Hepatocyte (in vitro differentiated cells): ENCODE measurements around the gene PRSS27.

ENCODE experiments used
- EZH2 ChIP-seq: fragments of 200-600 bp; sonication (generic); IDR thresholded peaks from 2 replicates; pipeline ENCODE4 v1.6.1; 2016; ENCODE audit warnings: antibody characterized with exemption, mild to moderate bottlenecking, borderline replicate concordance
- TF ChIP-seq, protein P1 (sequence below): fragments of 200-600 bp; sonication (generic); IDR thresholded peaks from 2 replicates; pipeline ENCODE4 v1.5.1; 2016; ENCODE audit warnings: antibody characterized with exemption, mild to moderate bottlenecking; ENCODE audit not compliant: poor library complexity

DNA sequence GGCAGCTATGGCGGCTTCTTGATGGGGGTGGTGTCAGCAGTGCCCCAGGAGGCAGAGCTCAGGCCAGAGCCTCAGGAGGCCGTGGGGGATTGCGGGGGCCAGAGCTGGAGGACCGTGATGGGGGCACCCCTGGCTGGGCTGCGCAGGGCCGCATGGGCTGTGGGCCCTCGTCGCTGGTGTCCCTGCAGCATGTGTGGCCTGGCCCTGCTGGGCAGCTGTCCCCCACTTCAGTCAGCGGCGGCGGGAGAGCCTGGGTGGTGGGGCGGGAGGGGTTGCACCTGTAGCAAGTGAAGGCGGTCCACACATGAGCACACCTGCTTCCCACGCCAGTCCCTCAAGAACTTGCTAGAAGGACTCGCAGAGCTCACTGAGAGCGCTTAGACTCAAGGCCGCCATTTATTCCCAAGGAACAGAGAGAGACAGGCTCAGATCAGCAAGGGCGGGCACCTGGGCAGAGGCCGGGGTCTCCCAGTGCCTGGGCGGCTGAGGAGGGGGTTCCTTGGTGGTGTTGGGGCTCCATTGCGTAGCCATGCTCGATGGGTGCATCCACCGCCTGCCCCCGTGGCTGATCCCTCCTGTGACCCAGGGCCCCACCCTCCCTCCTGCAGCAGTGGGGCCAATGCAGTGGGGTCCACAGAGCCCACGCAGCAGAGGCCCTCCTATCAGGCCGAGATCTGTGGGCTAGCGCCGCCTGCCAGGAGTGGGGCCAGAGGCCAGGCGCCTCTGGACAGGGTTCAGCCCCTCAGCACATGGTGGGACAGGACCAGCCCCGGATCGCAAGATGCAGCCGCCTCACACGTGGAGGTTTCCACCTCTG lies 15.7 kb downstream of the PRSS27 start:
- TF ChIP-seq EZH2: no peak
- TF ChIP-seq, protein P1, sequence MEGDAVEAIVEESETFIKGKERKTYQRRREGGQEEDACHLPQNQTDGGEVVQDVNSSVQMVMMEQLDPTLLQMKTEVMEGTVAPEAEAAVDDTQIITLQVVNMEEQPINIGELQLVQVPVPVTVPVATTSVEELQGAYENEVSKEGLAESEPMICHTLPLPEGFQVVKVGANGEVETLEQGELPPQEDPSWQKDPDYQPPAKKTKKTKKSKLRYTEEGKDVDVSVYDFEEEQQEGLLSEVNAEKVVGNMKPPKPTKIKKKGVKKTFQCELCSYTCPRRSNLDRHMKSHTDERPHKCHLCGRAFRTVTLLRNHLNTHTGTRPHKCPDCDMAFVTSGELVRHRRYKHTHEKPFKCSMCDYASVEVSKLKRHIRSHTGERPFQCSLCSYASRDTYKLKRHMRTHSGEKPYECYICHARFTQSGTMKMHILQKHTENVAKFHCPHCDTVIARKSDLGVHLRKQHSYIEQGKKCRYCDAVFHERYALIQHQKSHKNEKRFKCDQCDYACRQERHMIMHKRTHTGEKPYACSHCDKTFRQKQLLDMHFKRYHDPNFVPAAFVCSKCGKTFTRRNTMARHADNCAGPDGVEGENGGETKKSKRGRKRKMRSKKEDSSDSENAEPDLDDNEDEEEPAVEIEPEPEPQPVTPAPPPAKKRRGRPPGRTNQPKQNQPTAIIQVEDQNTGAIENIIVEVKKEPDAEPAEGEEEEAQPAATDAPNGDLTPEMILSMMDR: no peak
